HG03439 (cell line): ENCODE measurements around the gene ORC2.

Source experiments
- ATAC-seq: cut with Tn5 transposase; IDR thresholded peaks from one replicate; pipeline ENCODE4 v1.9.1; 2021; ENCODE audit warnings: mild to moderate bottlenecking, moderate library complexity; ENCODE audit not compliant: unreplicated experiment

ORC2 gene

DNA sequence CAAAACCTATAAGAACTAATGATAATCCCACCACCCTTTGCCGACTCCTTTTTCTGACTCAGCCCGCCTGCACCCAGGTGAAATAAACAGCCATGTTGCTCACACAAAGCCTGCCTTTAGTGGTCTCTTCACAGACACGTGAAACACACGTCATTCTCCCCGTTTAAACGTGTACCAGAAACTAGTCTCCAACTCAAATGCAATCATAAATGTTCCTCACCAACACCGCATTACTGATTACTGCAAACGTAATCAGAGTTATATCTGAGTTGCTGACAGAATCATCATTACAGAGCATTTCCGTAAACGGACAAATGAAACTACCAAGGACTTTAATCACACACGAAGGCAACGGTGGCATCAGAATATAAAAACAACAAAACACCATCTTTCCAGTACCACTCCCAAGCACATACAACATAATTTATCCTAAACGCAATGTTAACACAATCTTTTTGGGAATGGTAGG is 100.9 kb downstream of the ORC2 start:
- ATAC-seq = no peak

DNA sequence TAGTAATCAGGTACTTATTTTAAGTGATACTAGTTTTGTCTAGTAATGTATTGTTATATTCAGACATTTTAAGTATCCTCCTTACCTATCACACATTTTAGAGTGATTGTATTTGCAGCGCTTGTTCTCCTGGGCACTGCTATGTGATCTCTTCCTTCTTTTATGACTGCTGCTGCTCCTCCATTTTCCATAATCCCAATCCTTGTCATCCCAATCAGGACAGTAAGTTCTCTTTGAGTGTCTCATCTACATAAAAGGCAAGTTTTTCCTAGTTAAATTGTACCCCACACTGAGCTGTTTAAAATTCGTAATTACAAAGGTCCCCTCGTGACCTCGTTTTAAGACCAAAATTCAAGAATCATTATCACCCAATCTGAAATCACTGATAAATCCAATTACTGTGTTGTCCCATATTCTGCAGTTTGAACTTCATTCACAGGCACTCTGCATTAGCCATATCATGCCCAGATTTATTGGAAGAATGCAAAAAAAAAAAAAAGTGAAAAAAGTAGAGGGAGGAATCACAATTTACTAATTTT is 101.8 kb downstream of the ORC2 start:
- ATAC-seq = no peak

DNA sequence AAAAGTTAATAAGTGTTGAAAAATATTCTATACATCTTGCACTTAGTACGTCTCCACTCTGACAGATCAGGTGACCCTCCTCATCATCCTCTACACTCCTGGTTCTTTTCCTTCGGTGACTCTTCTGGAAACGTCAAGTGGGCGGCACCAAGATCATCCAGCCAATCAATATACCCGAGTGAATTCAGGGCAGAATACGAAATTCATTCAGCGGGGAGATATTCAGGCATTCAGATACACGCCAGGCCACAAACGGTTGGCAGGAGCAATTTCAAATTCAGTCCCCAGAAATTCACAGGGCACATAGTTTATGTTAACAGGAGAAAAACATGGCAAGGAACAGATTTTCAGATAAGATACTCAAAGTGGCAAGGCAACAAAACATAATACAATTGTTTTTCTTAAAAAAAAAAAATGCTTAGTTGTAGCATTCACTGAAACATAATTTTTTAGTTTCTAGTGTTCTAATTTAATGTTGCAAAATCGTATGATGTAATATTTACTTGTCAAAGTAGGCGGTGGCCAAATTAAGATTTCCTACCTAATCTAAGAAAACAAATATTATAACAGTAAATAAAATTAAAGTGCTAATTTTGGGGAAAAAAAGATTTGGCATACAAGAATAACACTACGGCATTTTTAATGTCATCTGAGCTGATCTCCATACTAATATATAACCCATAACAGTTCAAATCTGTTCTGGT is 103.2 kb downstream of the ORC2 start:
- ATAC-seq = no peak
